Iris pigment epithelial cell (primary cell): ENCODE measurements around the gene FAM227B.
"Not testable (repeated sequence)": the region's sequence is repeated elsewhere in the genome, so short reads cannot be mapped to it uniquely, and the experiment has no call there.

Experiments used
- DNase-seq: peaks from one replicate; pipeline ENCODE4 v3.0.0-alpha.2; 2011; ENCODE audit warnings: low read depth

The FAM227B gene

DNA sequence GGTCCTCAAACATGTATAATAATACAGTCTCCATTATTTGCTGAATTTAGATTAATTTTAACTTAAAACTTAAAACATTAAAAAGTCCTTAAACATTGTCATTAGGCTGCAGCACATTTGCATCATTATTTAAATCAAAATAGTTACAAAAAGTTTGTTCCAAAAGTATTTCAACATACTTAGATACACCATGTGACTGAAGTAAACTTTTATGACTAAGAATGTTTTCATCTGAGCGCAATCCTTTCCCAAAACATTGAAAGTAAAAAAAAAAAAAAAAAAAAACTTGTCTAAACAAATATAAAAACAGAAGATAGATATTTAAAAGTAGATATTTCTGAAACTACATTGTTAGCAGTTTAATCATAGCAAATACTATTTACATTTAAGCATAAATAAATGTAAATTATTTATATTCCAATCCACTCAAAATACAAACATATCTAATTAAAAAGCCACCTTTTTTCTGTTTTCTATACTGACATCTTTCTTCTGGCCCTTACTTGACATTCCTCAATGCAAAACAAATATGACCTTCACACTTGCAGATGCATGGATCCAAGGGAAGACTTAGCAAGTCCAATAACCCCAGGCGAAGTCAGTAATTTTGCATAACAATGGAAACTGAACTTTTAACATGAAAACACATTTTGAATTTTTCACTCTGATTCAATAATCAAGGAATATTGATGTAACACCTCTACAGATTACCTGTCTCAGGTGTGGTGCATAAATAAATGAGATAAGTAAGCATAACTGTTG lies 10.3 kb downstream of the FAM227B start:
- peak; percentile 24 for DNase-seq

DNA sequence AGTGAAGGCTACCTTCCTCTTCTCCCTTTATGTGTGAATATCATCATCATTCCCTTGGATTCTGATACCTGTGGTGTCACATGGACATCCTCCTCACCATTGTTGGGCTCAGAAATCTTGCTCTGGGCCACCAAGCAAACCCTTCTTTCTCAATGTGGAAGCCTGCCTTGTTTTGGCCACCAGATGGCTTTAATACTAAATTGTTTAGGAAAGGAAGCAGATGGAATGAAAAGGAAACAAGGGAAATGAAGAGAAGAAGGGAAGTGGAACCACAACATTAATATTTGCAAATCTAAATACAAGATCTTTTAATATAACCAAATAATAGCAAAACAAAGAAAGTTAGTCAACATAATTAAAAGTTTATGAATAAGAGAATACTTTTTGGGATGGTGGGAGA lies 14.0 kb downstream of the FAM227B start:
- no peak for DNase-seq

DNA sequence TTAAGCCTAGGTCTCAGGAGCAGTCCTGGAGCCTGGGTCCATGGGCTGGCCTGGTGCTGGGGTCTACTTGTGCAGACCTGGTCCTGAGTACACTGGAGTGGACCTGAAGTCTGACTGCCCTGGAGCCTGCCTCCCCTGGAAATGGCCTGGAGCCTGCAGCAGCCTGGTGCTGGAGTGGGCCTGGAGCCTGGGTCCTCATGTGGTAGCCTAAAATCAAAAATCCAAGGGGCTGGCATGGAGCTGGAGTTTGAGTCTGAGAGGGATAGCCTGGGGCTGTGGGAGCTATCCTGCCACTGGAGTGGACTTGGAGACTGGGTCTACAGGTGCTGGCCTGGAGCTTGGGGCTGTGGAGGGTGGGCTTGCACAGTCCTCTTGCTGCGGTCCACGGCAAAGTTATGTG lies 15.0 kb downstream of the FAM227B start:
- DNase-seq: no peak

DNA sequence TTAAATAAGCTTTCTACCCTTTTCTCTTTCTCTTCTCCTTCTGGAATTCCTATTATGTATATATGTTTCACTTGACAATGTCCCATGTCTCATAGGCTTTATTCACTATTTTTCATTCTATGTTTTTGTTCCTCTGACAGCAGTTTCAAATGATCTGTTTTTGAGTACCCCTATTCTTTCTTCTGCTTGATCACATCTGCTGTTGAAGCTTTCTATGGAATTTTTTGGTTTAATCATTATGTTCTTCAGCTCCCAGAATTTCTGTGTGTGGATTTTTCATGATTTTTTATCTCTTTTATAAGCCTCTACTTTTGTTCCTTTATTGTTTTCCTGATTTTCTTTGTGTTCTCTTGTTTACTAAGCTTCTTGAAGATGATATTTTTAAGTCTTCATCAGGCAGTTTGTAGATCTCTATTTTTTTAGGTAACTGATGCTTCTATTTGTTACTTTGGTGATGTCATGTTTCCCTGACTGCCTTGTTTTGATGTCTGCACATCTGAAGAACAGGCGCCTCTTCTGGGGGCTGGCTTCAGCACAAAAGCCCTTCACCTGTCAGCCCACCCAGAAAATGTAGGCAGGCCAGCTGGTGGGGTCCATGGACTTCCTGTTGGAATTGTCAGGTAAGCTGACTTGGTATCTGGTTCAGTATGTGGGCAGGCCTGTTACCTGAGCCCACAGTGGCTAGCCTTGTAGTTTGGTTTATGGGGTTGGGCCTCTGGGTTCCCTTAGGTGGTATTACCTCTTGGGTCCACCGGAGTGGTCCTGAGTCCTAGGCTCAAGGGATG lies 15.8 kb downstream of the FAM227B start:
- no peak for DNase-seq

DNA sequence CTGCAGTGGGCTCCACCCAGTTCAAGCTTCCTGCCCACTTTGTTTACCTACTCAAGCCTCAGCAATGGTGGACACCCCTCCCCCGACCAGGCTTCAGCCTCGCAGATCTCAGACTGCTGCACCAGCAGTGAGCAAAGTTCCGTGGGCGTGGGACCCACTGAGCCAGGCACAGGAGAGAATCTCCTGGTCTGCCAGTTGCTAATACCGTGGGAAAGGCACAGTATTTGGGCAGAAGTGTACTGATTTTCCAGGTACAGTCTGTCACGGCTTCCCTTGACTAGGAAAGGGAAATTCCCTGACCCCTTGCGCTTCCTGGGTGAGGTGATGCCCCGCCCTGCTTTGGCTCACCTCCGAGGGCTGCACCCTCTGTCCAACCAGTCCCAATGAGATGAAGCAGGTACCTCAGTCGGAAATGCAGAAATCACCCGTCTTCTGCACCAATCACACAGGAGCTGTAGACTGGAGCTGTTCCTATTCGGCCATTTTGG lies 27.7 kb downstream of the FAM227B start:
- not testable (repeated sequence) for DNase-seq

DNA sequence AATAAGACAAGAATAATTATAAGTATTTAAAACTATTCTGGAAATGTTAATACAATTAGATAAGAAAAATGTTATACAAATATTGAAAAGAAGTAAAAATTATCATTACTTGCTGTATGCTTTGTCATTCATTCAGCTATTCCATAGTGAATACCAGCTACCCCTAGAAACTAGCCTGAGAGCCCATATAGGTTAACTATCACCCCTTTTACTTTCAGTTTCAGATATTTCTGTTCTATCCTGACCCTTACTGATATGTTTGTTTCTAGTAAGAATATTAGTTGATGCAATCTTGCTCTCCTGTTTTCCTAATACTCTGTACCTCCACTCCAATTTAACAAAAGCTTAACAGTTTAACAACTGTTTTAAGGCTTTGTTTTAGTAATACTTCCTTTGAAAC lies 31.6 kb downstream of the FAM227B start:
- peak; percentile 12 for DNase-seq

DNA sequence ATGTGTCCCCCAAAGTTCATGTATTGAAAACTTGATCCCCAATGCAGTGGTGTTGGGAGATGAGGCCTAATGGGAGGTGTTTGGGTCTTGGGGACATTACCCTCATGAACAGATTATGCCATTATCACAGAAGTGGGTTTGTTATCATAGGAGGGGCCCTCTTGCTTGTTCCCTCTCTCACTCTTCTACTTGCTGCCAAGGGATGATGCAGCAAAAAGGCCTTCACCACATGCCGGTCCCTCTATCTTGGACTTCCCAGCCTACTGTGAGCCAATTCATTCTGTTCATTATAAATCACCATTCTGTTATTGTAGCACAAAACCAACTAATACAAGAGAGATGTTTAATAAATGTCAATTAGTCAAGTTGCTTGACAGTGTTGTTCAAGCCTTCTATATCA lies 47.2 kb downstream of the FAM227B start:
- DNase-seq: no peak

DNA sequence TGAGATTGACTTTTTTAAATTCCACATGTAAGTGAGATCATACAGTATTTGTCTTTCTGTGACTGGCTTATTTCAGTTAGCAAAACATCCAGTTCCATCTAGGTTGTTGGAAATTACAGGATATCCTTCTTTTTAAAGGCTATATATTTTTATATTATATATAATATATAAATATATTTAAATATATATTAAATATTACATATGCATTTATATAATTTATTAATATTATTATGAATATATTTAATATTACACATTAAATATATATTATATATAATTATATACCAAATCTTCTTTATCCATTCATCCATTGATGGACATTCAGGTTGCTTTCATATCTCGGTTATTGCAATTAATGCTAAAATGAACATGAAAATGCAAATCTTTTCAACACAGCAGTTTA lies 49.9 kb downstream of the FAM227B start:
- no peak for DNase-seq

DNA sequence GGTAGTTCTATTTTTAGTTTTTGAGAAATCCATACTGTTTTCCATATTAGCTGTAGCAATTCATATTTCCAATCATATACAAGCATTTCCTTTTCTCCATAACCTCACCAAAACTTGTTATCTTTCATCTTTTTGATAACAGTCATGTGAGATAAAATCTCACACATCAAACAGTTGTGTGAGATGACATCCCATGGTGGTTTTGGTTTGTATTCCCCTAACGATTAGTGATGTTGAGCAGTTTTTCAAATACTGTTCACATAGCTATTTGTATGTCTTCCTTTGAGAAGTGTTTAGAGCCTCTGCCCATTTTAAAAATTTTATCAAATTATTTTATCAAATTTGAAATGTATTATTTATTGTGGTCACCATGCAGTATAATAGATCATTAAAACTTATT lies 50.4 kb downstream of the FAM227B start:
- no peak for DNase-seq

DNA sequence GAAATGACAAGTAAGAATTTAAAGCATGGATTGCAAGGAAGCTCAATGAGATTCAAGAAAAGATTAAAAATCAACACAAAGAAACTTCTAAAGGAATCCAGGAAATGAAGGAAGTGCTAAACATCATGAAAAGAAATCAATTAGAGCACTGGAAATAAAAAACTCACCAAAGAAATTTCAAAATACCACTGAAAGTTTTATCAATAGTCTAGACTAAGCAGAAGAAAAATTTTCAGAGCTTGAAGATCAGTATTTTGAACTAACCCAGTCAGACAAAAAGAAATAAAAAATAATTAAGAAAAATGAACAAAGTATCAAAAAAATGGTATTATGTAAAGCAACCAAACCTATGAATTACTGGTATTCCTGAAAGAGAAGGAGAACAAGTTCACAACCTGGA lies 60.6 kb downstream of the FAM227B start:
- no peak for DNase-seq

DNA sequence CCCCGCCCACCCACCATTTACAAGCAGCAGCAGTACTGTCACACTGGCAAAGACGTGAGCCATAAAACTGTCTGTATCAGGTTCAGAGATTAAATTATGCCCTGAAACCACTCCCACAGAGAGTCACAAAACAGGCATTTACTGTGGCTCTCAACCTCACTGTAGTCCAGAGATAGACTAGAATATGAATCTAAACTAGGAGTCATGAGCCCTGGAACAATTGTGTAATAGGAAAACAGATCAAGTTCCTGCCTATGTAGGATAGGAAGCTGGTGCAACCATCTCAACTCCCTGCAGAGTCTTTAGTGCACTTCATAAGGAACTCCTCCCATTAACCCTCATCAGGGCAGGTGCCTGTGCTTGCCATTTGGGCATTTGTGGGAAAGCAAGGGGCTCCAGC lies 61.7 kb downstream of the FAM227B start:
- peak; percentile 74 for DNase-seq

DNA sequence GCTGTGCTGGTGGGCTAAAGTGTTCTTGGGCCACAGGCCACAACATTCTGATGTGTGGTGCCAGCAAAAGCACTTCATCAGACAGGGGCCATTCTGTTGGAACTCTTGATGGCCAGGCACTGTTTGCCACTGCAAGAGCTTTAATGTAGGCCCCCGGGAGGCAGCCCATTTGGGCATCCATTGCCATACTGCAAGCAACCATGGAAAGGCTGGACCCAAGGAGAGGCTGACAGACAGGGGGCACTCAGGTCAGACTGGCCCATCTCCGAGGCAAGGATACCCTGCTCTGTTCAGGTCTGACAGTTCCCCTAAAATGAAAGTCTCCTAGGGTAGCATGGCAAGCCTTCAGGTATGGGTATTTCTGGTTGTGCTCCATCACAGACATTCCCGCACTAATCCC lies 64.2 kb downstream of the FAM227B start:
- DNase-seq: no peak

DNA sequence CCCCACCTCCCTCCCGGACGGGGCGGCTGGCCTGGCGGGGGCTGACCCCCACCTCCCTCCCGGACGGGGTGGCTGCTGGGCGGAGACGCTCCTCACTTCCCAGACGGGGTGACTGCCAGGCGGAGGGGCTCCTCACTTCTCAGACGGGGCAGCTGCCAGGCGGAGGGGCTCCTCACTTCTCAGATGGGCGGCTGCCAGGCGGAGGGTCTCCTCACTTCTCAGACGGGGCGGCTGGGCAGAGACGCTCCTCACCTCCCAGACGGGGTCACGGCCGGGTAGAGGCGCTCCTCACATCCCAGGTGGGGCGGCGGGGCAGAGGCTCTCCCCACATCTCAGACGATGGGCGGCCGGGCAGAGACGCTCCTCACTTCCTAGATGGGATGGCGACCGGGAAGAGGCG lies 70.3 kb downstream of the FAM227B start:
- DNase-seq: not testable (repeated sequence)

DNA sequence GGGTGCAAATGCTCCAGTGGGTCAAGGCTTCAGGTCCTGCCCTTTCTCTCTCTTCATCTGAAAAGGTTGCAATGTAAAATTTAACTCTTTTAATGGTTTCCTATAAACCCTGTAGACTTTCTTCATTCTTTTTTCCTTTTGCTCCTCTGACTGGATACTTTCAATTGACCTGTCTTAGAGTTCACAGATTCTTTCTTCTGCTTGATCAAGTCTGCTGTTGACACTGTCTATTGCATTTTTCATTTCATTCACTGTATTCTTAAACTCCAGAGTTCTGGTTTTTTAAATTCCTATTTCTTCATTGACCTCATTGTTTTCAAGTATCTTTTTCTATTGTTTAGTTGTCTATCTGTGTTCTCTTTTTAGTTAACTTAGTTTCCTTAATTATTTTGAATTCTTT lies 82.1 kb downstream of the FAM227B start:
- DNase-seq: no peak

DNA sequence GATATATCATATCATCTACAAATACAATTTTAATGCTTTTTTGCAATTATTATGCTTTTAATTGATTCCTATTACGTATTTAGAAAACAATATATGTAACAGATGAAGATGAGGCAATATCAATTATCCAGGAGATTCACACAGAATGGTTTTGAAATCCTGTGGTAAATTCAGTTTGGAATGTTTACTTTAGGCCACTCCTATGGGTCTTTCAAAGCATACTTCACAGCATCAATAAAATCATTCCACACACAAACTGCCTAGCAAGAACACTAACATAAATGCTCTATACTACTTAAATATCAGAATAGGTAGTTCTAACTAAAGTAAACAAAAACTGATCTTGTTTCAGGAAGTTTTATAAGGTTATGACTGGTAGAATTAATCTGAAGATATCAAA lies 90.5 kb downstream of the FAM227B start:
- peak; percentile 75 for DNase-seq

DNA sequence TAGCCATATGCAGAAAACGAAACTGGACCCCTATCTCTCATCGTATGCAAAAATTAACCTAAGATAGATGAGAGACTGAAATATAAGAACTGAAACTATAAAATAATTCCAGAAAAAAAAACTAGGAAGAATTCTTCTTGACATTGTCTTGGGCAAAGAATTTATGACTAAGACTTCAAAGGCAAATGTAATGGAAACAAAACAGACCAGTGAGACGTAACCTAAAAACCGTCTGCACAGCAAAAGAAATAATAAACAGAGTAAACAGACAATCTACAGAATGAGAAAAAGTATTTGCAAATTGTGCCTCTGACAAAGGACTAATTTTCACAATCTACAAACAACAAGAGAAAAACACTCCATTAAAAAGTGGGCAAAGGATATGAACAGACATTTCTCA lies 92.3 kb downstream of the FAM227B start:
- peak; percentile 36 for DNase-seq

DNA sequence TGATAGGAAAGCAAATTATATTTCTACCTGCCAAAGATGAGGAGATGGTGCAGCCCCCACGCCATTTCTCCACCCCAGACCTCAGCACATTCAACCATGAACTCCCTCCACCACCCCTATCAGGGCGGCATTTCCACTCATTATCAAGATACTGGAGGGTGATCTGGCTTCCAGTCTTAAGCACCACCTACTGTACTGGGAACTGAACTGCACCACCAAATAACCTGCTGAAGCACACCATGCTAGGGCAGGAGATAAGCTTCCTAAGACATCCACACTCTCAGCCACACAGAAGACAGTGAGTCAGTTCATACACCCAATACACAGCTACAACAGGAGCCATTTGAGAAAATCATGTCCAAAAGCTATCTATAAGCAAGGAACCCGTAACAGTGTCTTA lies 98.8 kb downstream of the FAM227B start:
- DNase-seq: peak; percentile 65

DNA sequence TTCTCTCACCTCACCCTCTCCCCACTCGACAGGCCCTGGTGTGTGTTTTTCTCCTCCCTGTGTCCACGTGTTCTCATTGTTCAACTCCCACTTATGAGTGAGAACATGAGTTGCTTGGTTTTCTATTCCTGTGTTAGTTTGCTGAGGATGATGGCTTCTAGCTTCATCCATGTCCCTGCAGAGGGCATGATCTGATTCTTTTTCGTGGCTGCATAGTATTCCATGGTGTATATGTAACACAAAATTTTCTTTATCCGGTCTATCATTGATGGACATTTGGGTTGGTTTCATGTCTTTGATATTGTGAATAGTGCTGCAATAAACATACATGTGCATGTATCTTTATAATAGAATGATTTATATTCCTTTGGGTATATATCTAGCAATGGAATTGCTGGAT lies 107.9 kb downstream of the FAM227B start:
- DNase-seq: not testable (repeated sequence)

DNA sequence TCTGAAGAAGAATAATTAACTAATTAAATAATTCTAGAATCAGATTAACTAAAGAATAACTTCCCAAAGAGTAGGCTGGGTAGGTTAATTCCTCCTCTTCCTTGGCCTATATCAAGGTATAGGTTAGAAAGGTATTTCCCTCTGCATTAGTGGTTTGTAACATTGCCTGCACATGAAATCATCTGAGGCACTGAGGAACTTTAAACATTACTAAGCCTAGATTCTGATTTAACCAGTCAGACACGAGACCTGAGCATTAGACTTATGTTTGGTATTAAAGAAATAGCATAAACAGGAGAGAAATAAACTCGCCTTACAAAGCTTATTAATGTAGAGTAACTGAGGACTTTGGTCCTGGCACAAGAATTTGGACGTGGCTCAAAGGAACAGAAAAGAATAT lies 113.4 kb downstream of the FAM227B start:
- DNase-seq: peak; percentile 60

DNA sequence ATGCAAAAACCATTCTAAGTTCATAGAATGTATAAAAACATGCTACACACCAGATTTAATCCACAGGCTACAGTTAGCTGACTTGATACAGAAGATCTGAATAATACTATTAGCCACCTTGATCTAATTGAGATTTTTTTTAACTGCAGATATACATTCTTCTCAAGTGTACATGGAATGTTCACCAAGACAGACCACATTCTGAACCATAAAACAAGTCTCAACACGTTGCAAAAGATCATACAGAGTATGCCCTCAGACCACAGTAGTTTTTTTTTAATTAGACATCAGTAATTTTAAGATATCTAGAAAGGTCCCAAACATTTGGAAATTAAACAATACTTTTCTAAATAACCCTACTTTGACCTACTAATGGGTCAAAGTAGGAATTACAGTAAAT lies 114.3 kb downstream of the FAM227B start:
- DNase-seq: peak; percentile 34

DNA sequence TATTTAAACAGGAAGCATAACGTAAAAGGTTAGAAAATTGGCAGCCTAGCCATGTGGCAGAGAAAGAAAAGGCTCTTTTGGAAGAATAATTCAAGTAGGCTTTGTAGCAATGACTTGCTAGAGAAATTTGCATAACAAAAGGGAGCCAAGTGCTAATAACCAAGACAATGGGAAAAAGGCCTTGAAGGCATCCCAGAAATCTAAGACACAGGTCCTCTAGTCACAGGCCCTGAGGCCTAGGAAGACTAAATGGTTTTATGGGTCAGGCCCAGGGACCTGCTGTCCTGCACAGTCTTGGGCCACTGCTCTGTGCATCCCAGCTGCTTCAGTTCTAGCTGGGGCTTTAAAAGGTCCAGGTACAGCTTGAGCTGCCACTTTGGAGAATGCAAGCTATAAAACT lies 119.0 kb downstream of the FAM227B start:
- DNase-seq: no peak

DNA sequence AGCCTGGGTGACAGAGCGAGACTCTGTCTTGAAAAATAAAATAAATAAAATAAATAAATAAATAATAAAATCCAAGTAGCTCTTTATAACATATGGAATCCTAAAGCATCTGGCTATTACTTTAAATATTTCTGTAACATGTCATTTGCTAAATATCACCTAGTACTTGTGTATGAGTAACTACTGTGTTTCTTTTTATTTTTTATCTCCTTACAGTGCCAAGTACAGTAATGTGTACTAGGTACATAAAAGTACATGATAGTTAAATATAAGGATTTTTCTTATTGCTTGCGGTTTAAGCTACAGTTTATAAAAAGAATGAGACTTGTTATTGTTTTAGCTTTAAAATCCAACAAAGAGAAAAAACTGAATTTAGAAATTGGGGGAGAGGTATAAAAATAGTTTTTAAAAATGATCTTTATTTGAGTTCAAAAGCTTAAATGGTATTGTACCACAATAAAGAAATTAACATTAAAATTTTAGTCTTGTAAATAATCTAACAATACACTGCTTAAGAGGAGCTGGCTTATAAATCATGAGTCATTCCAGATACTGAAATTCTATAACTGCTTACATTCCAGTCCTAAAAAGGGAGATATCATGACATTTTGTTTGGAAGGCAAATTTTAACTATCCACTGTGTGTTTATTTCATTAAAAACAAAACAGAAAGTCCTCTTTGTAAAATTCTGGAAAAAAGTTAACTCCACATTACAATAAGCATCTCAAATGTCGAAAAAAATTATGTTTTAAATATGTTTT lies 124.4 kb downstream of the FAM227B start:
- DNase-seq: peak; percentile 76

DNA sequence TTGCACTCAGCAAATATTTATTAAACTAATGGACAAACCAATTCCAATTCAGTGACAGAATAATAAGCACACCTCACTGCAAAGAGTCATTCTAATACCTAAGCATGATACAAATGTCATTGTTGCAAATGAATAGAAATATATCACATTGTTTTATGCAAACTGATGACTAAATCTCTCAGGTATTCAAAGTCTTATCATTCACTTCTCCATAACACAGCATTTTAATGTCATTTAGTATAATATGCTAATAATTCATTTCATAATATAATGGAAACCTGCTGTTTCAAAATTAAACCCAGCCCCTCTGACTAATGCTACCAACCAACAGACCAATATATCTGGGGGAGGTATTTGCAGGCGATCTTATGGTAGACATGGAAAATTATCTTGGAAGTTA lies 125.8 kb downstream of the FAM227B start:
- peak; percentile 32 for DNase-seq
